SK-N-SH (cell line): ENCODE results near the gene SAMD4A. TPM values are rescaled to one million over a fixed set of nuclear protein-coding genes. Genes with fewer than 3 reads are reported as not detected.

ENCODE experiments used
- CTCF ChIA-PET: fragments of 300-600, 350-600 bp; formaldehyde crosslinking; extraction: SDS; loops from one replicate; lab custom pipeline; 2021; lab: Yijun Ruan, JAX
- POLR2A ChIA-PET: fragments of 350-600 bp; sonication (Branson Sonifier 250); formaldehyde crosslinking; extraction: SDS; loops from one replicate; lab custom pipeline; 2020; ENCODE audit warnings: antibody characterized with exemption, inconsistent platforms; lab: Yijun Ruan, JAX
- DNase-seq: peaks from one replicate; pipeline ENCODE4 v3.0.0; 2012
- H2AFZ ChIP-seq: fragments of 200-600 bp; sonication (generic); 2 replicates; pipeline ENCODE4 v1.8.1; 2016; ENCODE audit warnings: antibody characterized with exemption, mild to moderate bottlenecking, low read depth
- H3F3A ChIP-seq: fragments of 200-600 bp; sonication (generic); replicated peaks from 2 replicates; pipeline ENCODE3; 2016; ENCODE audit warnings: antibody characterized with exemption, mild to moderate bottlenecking; ENCODE audit not compliant: insufficient read depth
- H3K27ac ChIP-seq, 2 experiments: fragments of 200-500 bp in 1 of 2; fragments of 200-600 bp in 1 of 2; sonication (Bioruptor generic) in 1 of 2; sonication (generic), shearing (Covaris generic) in 1 of 2; 2 replicates each; pipeline versions ENCODE4 v1.5.1 to v1.6.1; 2014 to 2016; ENCODE audit warnings: low read depth in 2 of 2, inconsistent platforms in 1 of 2, low read length in 1 of 2, mild to moderate bottlenecking in 1 of 2, mixed read lengths in 1 of 2
- H3K27me3 ChIP-seq: fragments of 200-600 bp; sonication (generic), shearing (Covaris generic); 2 replicates; pipeline ENCODE4 v1.6.1; 2016; ENCODE audit warnings: mixed run types; ENCODE audit not compliant: insufficient read depth
- H3K36me3 ChIP-seq, 2 experiments: fragments of 200-500 bp in 1 of 2; fragments of 200-600 bp in 1 of 2; sonication (Bioruptor generic) in 1 of 2; sonication (generic) in 1 of 2; replicated peaks in 1 of 2; 2 replicates each; pipeline versions ENCODE3 to v1.5.1; 2014 to 2016; ENCODE audit warnings: low read length in 1 of 2, mild to moderate bottlenecking in 1 of 2; ENCODE audit not compliant: insufficient read depth in 2 of 2, control insufficient read depth in 1 of 2
- H3K4me1 ChIP-seq, 2 experiments: fragments of 200-500 bp in 1 of 2; fragments of 200-600 bp in 1 of 2; sonication (Bioruptor generic) in 1 of 2; sonication (generic), shearing (Covaris generic) in 1 of 2; 2 replicates each; pipeline versions ENCODE4 v1.5.1 to v1.6.1; 2014 to 2016; ENCODE audit warnings: low read depth in 1 of 2, low read length in 1 of 2, mixed run types in 1 of 2; ENCODE audit not compliant: insufficient read depth in 2 of 2, control insufficient read depth in 1 of 2
- H3K4me2 ChIP-seq: fragments of 200-600 bp; sonication (generic), shearing (Covaris generic); 2 replicates; pipeline ENCODE4 v1.6.1; 2017; ENCODE audit warnings: mixed run types
- H3K4me3 ChIP-seq, 2 experiments: fragments of 200-500 bp in 1 of 2; fragments of 200-600 bp in 1 of 2; sonication (Bioruptor generic) in 1 of 2; sonication (generic), shearing (Covaris generic) in 1 of 2; 2 replicates each; pipeline versions ENCODE4 v1.5.1 to v1.8.1; 2014 to 2016; ENCODE audit warnings: low read depth in 2 of 2, inconsistent platforms in 1 of 2, low read length in 1 of 2, mild to moderate bottlenecking in 1 of 2, mixed read lengths in 1 of 2, moderate library complexity in 1 of 2
- H3K79me2 ChIP-seq: fragments of 200-600 bp; sonication (generic); 2 replicates; pipeline ENCODE4 v1.8.1; 2017; ENCODE audit warnings: mild to moderate bottlenecking; ENCODE audit not compliant: insufficient read depth
- H3K9ac ChIP-seq: fragments of 200-600 bp; sonication (generic); 2 replicates; pipeline ENCODE4 v1.6.1; 2017; ENCODE audit warnings: mixed run types
- H3K9me2 ChIP-seq: fragments of 200-600 bp; sonication (generic); 2 replicates; pipeline ENCODE4 v1.6.1; 2017; ENCODE audit warnings: mixed run types
- H3K9me3 ChIP-seq: fragments of 200-600 bp; sonication (generic); 2 replicates; pipeline ENCODE4 v1.6.1; 2017; ENCODE audit warnings: mixed run types, mild to moderate bottlenecking, moderate library complexity
- H4K20me1 ChIP-seq: fragments of 200-600 bp; sonication (generic); 2 replicates; pipeline ENCODE4 v1.6.1; 2017; ENCODE audit warnings: mild to moderate bottlenecking, mixed run types; ENCODE audit not compliant: insufficient read depth
- CHD2 ChIP-seq: fragments of 150-350 bp; IDR thresholded peaks from 2 replicates; pipeline ENCODE4 v1.6.1; 2018; ENCODE audit warnings: low read length; ENCODE audit not compliant: partially characterized antibody
- ELF1 ChIP-seq: IDR thresholded peaks from 2 replicates; pipeline ENCODE4 v1.4.0; 2012
- EP300 ChIP-seq, 2 experiments: IDR thresholded peaks; 2 replicates each; pipeline versions ENCODE4 v1.4.0 to v1.6.1; 2012; ENCODE audit warnings: borderline replicate concordance in 1 of 2, low read depth in 1 of 2, low read length in 1 of 2
- FOSL2 ChIP-seq: IDR thresholded peaks from 2 replicates; pipeline ENCODE4 v1.4.0; 2012; ENCODE audit warnings: low read depth, mild to moderate bottlenecking, moderate library complexity, borderline replicate concordance
- GATA2 ChIP-seq: sonication (generic); formaldehyde crosslinking; IDR thresholded peaks from 2 replicates; pipeline ENCODE4 v1.5.0; 2020; ENCODE audit warnings: mild to moderate bottlenecking, missing genetic modification reagents
- JUND ChIP-seq: IDR thresholded peaks from 2 replicates; pipeline ENCODE4 v1.4.0; 2012
- MEF2A ChIP-seq: IDR thresholded peaks from 2 replicates; pipeline ENCODE4 v1.4.0; 2012; ENCODE audit warnings: low read depth, borderline replicate concordance
- NFIC ChIP-seq: IDR thresholded peaks from 2 replicates; pipeline ENCODE4 v1.4.0; 2012; ENCODE audit warnings: borderline replicate concordance
- NRF1 ChIP-seq: IDR thresholded peaks from 2 replicates; pipeline ENCODE4 v1.6.1; 2012; ENCODE audit warnings: low read depth, mild to moderate bottlenecking, low read length
- RAD21 ChIP-seq: IDR thresholded peaks from 2 replicates; pipeline ENCODE4 v1.6.1; 2012; ENCODE audit warnings: mild to moderate bottlenecking, low read length
- RXRA ChIP-seq: IDR thresholded peaks from 2 replicates; pipeline ENCODE4 v1.4.0; 2012; ENCODE audit warnings: low read depth, mild to moderate bottlenecking, borderline replicate concordance
- SMC3 ChIP-seq: IDR thresholded peaks from 2 replicates; pipeline ENCODE4 v1.6.1; 2012; ENCODE audit warnings: low read depth, low read length, improper control_type of control experiment
- TCF12 ChIP-seq: IDR thresholded peaks from 2 replicates; pipeline ENCODE4 v1.4.0; 2012
- TEAD4 ChIP-seq: IDR thresholded peaks from 2 replicates; pipeline ENCODE4 v1.4.0; 2012; ENCODE audit warnings: mild to moderate bottlenecking, borderline replicate concordance; ENCODE audit not compliant: insufficient read depth
- YY1 ChIP-seq: IDR thresholded peaks from 2 replicates; pipeline ENCODE4 v1.4.0; 2012; ENCODE audit warnings: low read depth, mild to moderate bottlenecking
- WGBS: methylation state at CpG from one replicate; pipeline ENCODE4 v1.1.6; 2017; ENCODE audit warnings: low lambda C conversion rate; 5-methylcytosine and 5-hydroxymethylcytosine counted together
- polyA plus RNA-seq, 3 experiments: library from polyadenylated mRNA; depleted of rRNA; stranded (reverse); fragments of >200 nt; gene quantifications; 2 replicates each; pipeline ENCODE4 v1.2.3, GENCODE V29; 2012
- TF ChIP-seq, protein P1 (sequence below): IDR thresholded peaks from 2 replicates; pipeline ENCODE4 v1.4.0; 2012; ENCODE audit warnings: low read depth

Gene SAMD4A
- polyA plus RNA-seq, 1 of the 3 experiments (the other 2 are of a cell fraction) = 5.0 TPM

DNA sequence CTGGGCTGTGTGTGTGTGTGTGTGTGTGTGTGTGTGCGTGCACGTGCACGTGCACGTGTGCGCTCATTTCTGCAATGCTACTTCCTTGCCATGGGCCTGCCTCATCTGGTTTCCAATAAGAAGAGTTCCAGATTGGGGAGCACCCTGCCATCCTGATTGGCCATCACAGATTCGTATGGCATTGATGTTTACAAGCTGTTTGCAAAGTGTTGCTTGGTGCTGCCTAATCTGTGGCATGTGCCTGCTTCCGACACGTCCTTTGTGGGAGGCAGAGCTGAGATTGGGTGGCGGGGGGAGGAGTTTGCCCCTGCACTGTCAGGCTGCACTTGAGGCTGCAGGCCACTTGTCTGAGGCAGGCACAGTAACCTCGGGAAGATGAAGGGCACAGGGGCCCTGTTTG is 39.2 kb downstream of the SAMD4A start:
- no peaks in the 10 kb centered on the region for H3K36me3 ChIP-seq
- 75% methylated on average over 10 of the region's 10 CpGs for WGBS
- ChIA-PET CTCF (no interaction called here), POLR2A (no interaction called here)
- peaks cover 9 to 25% of the 10 kb centered on the region in 2 experiments; a peak in 3 of 4 replicates for H3K4me1 ChIP-seq
- H3F3A ChIP-seq = peaks cover 47% of the 10 kb centered on the region
- H3K4me2 ChIP-seq = peak overlapping the region; percentile 50; the same call in 1 of the 2 replicates
- peaks cover 93% of the 10 kb centered on the region for H3K79me2 ChIP-seq
- H2AFZ ChIP-seq = no peak overlapping the region
- DNase-seq = no peak
- no peaks in the 10 kb centered on the region for H3K9me3 ChIP-seq
- no peaks in the 10 kb centered on the region for H4K20me1 ChIP-seq
- H3K9ac ChIP-seq = peak overlapping the region; percentile 32; the same call in 1 of the 2 replicates
- TF ChIP-seq RAD21 (no peak), NFIC (no peak), YY1 (no peak), CHD2 (no peak), TCF12 (no peak), NRF1 (no peak)
- TF ChIP-seq, protein P1, sequence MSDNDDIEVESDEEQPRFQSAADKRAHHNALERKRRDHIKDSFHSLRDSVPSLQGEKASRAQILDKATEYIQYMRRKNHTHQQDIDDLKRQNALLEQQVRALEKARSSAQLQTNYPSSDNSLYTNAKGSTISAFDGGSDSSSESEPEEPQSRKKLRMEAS = no peak
- H3K27me3 ChIP-seq = no peaks in the 10 kb centered on the region
- H3K4me3 ChIP-seq = no peak overlapping the region
- H3K9me2 ChIP-seq = no peaks in the 10 kb centered on the region
- H3K27ac ChIP-seq = peak overlapping the region; percentile 53 to 86; a peak in 3 of 4 replicates

DNA sequence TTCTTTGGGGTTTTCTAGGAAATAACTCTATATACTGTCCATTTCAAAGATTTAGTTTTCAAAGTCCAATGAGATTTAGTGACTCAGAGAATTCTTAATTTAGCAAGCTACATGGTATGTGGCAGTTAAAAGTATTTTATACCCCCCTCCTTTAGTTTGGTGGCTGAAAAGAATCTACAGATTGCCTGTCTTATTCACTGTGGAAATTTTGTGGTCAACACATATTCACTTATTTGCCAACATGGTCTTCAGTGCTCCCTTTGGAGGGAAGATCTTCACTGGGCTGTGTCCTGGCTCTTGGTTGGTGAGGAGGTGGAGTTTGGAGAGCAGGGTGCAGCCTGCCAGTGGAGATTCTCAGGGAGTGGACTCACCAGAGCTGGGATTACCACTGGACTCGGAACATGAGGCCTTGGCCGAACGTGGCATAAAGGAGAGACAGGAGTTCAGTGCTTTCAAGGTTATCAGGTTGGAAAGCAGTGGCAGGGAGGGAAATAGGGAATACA is 39.8 kb downstream of the SAMD4A start:
- peaks cover 9 to 26% of the 10 kb centered on the region in 2 experiments; a peak in 3 of 4 replicates for H3K4me1 ChIP-seq
- H3K27me3 ChIP-seq = no peaks in the 10 kb centered on the region
- ChIA-PET CTCF (no interaction called here), POLR2A (no interaction called here)
- peaks cover 93% of the 10 kb centered on the region for H3K79me2 ChIP-seq
- no peak for DNase-seq
- H2AFZ ChIP-seq = no peak overlapping the region
- H3K9me3 ChIP-seq = no peaks in the 10 kb centered on the region
- no peaks in the 10 kb centered on the region for H3K9me2 ChIP-seq
- 36% methylated on average over 3 of the region's 3 CpGs for WGBS
- H3K4me2 ChIP-seq = peak overlapping the region; percentile 50
- no peak overlapping the region for H3K4me3 ChIP-seq
- peak overlapping the region; percentile 53 to 86 for H3K27ac ChIP-seq
- H3F3A ChIP-seq = peaks cover 50% of the 10 kb centered on the region
- no peaks in the 10 kb centered on the region for H4K20me1 ChIP-seq
- peak overlapping the region; percentile 32 for H3K9ac ChIP-seq
- TF ChIP-seq GATA2 = no peak
- TF ChIP-seq ELF1 = no peak
- TF ChIP-seq SMC3 = no peak
- 0 out of 2 replicates have a peak, but pooled peaks have one; percentile 27 for TF ChIP-seq MEF2A
- TF ChIP-seq RXRA = 0 out of 2 replicates have a peak, but pooled peaks have one; percentile 33
- TF ChIP-seq, protein P1 = peak; percentile 57
- peak; percentile 44; the same call in 1 of the 2 replicates for TF ChIP-seq JUND
- peak in 1 of 2 experiments; percentile 73; a peak in 2 of 4 replicates for TF ChIP-seq EP300 (IDR thresholded peaks at IDR 0.05; ENCODE audit: borderline replicate concordance in 1 of 2, low read depth in 1 of 2, low read length in 1 of 2)
- 0 out of 2 replicates have a peak, but pooled peaks have one; percentile 66 for TF ChIP-seq TEAD4
- TF ChIP-seq FOSL2 = peak; percentile 38; the same call in 1 of the 2 replicates
- TF ChIP-seq NFIC = peak; percentile 53; the same call in 1 of the 2 replicates
- peak; percentile 67 for TF ChIP-seq TCF12
- H3K36me3 ChIP-seq = no peaks in the 10 kb centered on the region
